Eye (tissue), 1 donor: ENCODE results near the gene ZNHIT2.
"Not testable (repeated sequence)": the region's sequence is repeated elsewhere in the genome, so short reads cannot be mapped to it uniquely, and the experiment has no call there.

Experiments
- DNase-seq: peaks from one replicate; pipeline ENCODE4 v3.0.0-alpha.2; 2015

The ZNHIT2 gene

GRCh38 chr11:65117206-65118096 lies at the start of gene ZNHIT2:
Gene ZNHIT2, minus strand, starts transcription at chr11:65117701. Its CDS starts 48 bp downstream, at chr11:65117653.
- peak; percentile 100 for DNase-seq

GRCh38 chr11:65166893-65167292 lies 49.4 kb upstream of the ZNHIT2 start:
- DNase-seq: no peak

DNA sequence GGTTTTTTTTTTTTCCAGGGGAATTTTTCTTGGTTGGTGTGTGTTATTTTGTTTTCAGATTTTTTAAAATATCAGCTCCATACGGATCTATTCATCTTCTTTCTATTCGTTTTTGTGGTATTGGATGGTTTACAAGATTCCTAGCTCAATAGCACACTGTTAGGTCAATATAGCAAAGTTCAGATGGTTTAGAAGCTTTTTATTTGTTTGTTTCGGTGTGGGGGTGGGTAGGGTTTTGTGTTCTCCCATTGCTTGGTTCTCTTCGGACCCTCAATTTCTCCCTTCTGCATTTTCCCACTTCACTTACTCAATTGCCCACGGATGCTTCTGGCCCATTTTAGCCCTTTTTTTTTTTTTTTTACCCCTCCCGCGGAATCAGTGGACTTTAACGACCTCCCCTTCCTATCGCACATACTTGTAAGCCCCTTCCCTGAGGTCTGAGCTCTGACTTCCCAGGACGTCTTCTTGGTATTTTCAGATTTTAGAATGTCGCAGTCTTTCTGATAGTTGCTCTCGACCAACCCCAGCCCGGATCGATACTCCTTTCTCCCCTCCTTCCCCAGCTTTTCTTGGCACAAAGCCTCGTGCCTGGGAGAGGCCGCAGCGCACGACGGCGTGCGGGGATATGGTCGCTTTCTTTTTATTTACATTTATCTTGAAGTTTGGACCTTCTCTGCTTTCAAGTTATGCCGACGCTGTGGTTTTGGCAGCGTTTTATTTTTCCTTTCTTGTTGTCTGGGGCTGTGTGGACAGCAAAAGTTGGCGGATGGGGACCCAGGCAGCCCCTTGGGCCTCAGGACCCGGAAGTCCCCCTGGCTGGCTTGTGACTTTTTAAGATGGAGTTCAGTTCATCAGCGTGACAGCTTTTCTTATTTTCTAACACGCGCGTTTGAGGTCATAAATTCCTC lies 48.2 kb upstream of the ZNHIT2 start:
- no peak for DNase-seq

- DNase-seq: no peak
Measured at GRCh38 chr11:65163684-65164083, 46.2 kb upstream of the ZNHIT2 start.

- no peak for DNase-seq
Measured at GRCh38 chr11:65160643-65161042, 43.1 kb upstream of the ZNHIT2 start.

DNA sequence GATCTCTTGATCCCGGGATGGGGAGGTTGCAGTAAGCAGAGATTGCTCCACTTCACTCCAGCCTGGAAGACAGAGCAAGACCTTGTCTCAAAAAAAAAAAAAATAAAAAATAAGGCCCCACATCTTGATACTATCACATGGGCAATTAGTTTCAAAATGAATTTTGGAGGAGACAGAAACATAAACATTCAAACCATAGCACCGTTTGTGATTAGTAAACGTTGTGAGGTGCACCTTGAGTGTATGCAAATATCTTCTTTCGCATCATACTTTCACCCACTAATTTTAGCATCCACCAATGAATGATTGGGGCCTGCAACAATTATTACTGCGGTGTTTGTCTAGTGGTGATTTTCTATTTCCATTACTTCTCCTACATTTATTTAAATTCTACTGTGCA lies 41.5 kb upstream of the ZNHIT2 start:
- no peak for DNase-seq

- DNase-seq: no peak
Measured at GRCh38 chr11:65157336-65157735, 39.8 kb upstream of the ZNHIT2 start.

- DNase-seq: no peak
Measured at GRCh38 chr11:65156926-65157325, 39.4 kb upstream of the ZNHIT2 start.

DNA sequence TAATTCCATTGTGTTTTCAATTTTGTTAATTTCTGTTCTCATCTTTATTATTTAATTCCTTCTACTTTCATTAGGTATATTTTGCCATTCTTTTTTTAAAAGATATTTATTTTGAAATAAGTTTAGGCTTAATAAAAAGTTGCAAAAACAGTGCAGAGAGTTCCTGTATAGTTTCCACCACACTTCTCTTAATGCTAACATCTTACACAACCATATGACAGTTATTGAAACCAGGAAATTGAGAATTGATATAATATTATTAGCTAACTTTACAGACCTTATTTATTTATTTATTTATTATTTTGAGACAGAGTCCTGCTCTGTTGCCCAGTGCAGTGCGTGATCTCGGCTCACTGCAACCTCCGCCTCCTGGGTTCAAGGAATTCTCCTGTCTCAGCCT lies 38.8 kb upstream of the ZNHIT2 start:
- no peak for DNase-seq

GRCh38 chr11:65152122-65152521 lies 34.6 kb upstream of the ZNHIT2 start:
- no peak for DNase-seq

GRCh38 chr11:65151331-65151899 lies 33.9 kb upstream of the ZNHIT2 start:
- no peak for DNase-seq

DNA sequence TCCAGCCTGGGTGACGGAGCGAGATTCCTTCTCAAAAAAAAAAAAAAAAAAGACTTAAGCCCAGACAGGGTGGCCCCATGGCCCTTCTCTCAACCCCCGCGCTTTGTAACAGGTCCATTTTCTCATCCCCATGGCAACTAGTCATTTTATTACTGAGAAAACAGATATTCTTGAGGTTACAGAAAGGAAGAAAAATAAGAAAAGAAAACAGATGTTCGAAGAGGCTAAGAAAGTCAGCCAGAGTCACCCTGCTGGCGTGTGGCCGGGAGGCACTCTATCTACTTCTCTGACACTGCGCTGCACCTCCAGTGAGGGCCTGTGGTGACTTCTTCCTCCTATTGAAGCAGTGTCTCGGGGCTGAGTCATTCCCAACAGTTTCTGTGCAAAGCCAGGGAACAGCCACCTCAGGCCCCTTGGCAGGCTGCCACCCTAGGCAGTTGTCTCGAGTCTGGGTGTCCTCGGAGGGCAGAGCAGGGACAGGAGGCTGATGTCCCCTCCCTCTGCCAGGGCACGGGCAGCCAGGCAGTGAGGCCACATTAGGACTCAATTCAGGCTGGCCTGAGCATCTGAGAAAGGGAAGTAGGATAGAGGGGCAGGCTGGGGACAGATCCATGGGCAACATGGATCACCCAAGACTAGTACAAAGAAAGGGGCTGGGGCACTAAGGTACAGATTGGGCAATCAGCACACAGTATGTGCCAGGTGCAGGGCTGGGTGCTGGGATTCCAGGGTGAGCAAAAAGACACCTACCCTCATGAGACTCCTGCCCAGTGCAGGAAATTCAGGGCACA lies 33.2 kb upstream of the ZNHIT2 start:
- DNase-seq: peak; percentile 32

- DNase-seq: not testable (repeated sequence)
Measured at GRCh38 chr11:65150131-65150508, 32.6 kb upstream of the ZNHIT2 start.

DNA sequence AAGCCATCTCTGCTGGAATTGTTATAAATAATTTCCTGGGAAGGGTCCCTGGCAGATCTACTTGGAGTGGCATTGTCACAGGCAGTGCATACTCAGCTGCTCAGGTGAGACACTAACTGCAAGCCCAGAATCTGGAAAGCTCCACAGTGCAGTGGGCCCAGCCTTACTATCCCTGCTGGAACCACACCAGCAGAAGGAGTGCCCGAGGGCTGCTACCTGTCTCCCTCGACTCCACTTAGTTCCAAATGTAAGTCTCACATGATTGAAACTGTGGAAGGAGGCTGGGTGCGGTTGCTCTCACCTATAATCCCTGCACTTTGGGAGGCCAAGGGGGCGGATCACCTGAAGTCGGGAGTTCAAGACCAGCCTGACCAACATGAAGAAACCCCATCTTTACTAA lies 31.2 kb upstream of the ZNHIT2 start:
- no peak for DNase-seq

DNA sequence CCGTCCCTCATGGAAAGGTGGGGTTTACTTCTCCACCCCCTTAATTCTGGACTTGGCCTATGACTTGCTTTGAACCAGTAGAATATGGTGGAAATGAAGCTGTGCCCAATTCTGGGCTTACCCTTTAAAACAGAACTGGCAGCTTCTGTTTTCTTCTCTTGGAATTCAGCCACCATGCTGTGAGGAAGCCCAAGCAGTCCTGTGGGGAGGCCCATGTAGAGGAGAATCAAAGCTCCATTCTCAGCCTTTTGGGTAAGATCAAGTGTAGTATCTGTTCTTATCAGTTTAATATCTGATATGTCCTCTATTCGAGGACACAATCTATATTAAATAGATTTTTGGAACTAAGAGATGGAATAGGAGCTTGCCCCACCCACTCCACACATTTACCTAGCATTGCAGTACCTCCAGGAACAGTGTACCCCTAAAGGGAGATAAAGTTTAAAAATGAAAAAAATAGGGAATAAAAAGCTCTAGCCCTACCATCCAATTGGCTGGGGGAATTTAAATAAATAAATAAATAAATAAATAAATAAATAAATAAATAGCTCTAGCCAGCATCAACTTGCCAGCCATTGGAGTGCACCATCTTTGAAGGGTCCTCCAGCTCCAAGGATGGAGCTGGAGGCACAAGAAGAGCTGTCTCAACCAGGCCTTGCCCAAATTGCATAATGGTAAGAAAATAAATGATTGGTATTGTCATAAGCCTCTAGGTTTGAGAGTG lies 30.0 kb upstream of the ZNHIT2 start:
- no peak for DNase-seq

GRCh38 chr11:65141896-65142494 lies 24.5 kb upstream of the ZNHIT2 start:
- DNase-seq: no peak

DNA sequence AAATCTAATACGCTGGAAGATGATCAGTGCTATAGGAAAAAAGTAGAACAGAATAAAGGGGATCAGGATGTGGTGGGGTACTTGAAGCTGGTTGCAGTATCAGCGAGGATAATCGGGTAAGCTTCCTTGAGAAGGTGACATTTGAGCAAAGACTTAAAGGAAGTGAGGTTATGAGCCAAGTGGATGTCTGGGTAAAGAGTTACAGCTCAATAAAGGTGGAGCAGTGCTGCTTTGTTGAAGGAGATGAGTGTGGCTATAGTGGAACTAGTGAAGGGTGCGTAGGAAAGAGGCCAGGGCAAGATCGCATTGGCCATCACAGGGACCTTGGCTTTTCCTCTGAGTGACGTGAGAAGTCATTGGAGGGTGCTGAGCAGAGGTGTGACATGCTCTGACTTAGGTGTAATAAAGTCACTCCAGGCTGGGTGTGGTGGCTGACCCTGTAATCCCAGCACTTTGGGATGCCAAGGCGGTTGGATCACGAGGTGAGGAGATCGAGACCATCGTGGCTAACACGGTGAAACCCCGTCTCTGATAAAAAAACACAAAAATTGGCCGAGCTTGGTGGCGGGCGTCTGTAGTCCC lies 19.1 kb upstream of the ZNHIT2 start:
- no peak for DNase-seq

GRCh38 chr11:65135633-65136145 lies 18.2 kb upstream of the ZNHIT2 start:
- DNase-seq: no peak

- DNase-seq: no peak
Measured at GRCh38 chr11:65134952-65135632, 17.6 kb upstream of the ZNHIT2 start.
